ENCODE data around the gene GALK1. TPM values are rescaled to one million over a fixed set of nuclear protein-coding genes. Genes with fewer than 3 reads are reported as not detected.
"Not testable (repeated sequence)": the region's sequence is repeated elsewhere in the genome, so short reads cannot be mapped to it uniquely, and the experiment has no call there.

GALK1 gene
- total RNA-seq, 1 experiment from 2014 or later: 75.0 TPM

DNA sequence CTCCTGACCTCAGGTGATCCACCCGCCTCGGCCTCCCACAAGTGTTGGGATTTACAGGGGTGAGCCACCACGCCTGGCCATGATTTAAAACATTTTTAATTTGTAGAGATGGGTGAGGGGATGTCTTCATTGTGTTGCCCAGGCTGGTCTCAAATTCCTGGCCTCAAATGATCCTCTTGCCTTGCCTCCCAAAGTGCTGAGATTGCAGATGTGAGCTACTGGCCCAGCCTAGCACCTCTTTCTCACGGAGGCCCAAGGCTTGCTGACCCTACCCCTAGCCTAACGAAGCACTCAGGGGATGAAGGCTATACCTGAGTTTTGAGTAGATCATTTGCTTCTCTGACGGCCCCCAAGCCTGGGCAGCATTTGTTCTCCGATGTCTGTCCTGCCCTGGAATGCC is 46.2 kb upstream of the GALK1 start:
- DNase-seq (no peak), ATAC-seq (no peak)
- no peaks in the 10 kb centered on the region for H3K36me3 ChIP-seq (ENCODE audit: low read depth, low read length)
- H2AFZ ChIP-seq (ENCODE audit: low read length): no peak overlapping the region
- CTCF ChIA-PET: no interaction called here
- BruUV-seq (replicated peaks): no TSS peak
- no peak overlapping the region for H3K9ac ChIP-seq (ENCODE audit: low read length)
- H3K27me3 ChIP-seq (ENCODE audit: low read length): no peaks in the 10 kb centered on the region
- no peaks in the 10 kb centered on the region for H3F3A ChIP-seq (ENCODE audit: low read length, unreplicated experiment)
- no peaks in the 10 kb centered on the region for H3K9me3 ChIP-seq (ENCODE audit: low read length)
- no peak overlapping the region for H3K4me3 ChIP-seq (ENCODE audit: low read length)
- POLR2A ChIA-PET (ENCODE audit: unreplicated experiment): no interaction called here
- intact Hi-C loops (cut with micrococcal nuclease): no loop called here
- H3K27ac ChIP-seq (ENCODE audit: low read length): no peak overlapping the region
- peaks cover 12% of the 10 kb centered on the region for H3K4me1 ChIP-seq (ENCODE audit: insufficient read depth, low read length)
- no peaks in the 10 kb centered on the region for H4K20me1 ChIP-seq (ENCODE audit: low read length)
- H3K9me2 ChIP-seq (replicated peaks; ENCODE audit: low read length): no peaks in the 10 kb centered on the region
- TF ChIP-seq, protein P1, sequence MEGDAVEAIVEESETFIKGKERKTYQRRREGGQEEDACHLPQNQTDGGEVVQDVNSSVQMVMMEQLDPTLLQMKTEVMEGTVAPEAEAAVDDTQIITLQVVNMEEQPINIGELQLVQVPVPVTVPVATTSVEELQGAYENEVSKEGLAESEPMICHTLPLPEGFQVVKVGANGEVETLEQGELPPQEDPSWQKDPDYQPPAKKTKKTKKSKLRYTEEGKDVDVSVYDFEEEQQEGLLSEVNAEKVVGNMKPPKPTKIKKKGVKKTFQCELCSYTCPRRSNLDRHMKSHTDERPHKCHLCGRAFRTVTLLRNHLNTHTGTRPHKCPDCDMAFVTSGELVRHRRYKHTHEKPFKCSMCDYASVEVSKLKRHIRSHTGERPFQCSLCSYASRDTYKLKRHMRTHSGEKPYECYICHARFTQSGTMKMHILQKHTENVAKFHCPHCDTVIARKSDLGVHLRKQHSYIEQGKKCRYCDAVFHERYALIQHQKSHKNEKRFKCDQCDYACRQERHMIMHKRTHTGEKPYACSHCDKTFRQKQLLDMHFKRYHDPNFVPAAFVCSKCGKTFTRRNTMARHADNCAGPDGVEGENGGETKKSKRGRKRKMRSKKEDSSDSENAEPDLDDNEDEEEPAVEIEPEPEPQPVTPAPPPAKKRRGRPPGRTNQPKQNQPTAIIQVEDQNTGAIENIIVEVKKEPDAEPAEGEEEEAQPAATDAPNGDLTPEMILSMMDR (conservative IDR thresholded peaks at IDR 0.05; ENCODE audit: low read depth, low read length): no peak
- no peak for TF ChIP-seq EZH2 (IDR thresholded peaks at IDR 0.05; ENCODE audit: low read length, unreplicated experiment)
- TF ChIP-seq EZH2phosphoT487 (IDR thresholded peaks at IDR 0.05; ENCODE audit: borderline replicate concordance, low read length): no peak
- H3K4me2 ChIP-seq (ENCODE audit: low read length): no peak overlapping the region
- no peaks in the 10 kb centered on the region for H3K79me2 ChIP-seq (ENCODE audit: low read length)

DNA sequence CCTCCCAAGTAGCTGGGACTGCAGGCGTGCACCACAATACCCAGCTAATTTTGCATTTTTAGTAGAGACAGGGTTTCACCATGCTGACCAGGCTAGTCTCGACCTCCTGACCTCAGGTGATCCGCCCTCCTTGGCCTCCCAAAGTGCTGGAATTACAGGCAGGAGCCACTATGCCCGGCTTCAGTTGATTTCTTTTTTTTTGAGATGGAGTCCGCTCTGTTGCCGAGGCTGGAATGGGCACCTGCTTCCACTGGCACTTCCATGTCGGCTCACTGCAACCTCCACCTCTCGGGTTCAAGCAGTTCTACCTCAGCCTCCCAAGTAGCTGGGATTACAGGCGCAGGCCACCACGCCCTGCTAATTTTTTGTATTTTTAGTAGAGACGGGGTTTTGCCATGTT is 45.8 kb upstream of the GALK1 start:
- H3K27ac ChIP-seq (ENCODE audit: low read length); CTCF ChIA-PET; H3K79me2 ChIP-seq (ENCODE audit: low read length); DNase-seq; POLR2A ChIA-PET (ENCODE audit: unreplicated experiment); H3K36me3 ChIP-seq (ENCODE audit: low read depth, low read length); H3K4me3 ChIP-seq (ENCODE audit: low read length); ATAC-seq; H3K9ac ChIP-seq (ENCODE audit: low read length); intact Hi-C loops (cut with micrococcal nuclease); BruUV-seq (replicated peaks); H3K4me2 ChIP-seq (ENCODE audit: low read length); H3K27me3 ChIP-seq (ENCODE audit: low read length); H3K9me2 ChIP-seq (replicated peaks; ENCODE audit: low read length); H2AFZ ChIP-seq (ENCODE audit: low read length); H3K9me3 ChIP-seq (ENCODE audit: low read length); H4K20me1 ChIP-seq (ENCODE audit: low read length); H3F3A ChIP-seq (ENCODE audit: low read length, unreplicated experiment): not testable (repeated sequence)
- H3K4me1 ChIP-seq (ENCODE audit: insufficient read depth, low read length): peaks cover 12% of the 10 kb centered on the region

DNA sequence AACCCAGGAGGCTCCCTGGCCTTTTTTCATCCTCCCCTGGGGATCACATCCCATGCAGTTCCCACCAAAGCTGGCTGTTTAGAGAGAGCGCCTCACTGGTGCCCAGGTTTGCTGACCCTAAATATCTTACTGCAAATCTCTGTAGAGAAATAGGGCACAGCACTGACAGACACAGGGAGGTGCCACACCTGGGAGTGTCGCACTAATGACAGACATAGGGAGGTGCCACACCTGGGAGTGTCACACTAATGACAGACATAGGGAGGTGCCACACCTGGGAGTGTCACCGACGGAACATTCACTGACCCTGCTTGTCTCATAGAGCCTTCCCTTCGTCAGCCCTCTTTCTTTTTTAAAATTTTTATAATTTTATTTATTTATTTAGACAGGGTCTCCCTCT is 45.2 kb upstream of the GALK1 start:
- no peak overlapping the region for H3K4me3 ChIP-seq (ENCODE audit: low read length)
- no peaks in the 10 kb centered on the region for H3F3A ChIP-seq (ENCODE audit: low read length, unreplicated experiment)
- no peak for ATAC-seq
- H3K9ac ChIP-seq (ENCODE audit: low read length): no peak overlapping the region
- no peaks in the 10 kb centered on the region for H4K20me1 ChIP-seq (ENCODE audit: low read length)
- ChIA-PET POLR2A (ENCODE audit: unreplicated experiment) (no interaction called here), CTCF (no interaction called here)
- H2AFZ ChIP-seq (ENCODE audit: low read length): no peak overlapping the region
- no peaks in the 10 kb centered on the region for H3K9me3 ChIP-seq (ENCODE audit: low read length)
- H3K36me3 ChIP-seq (ENCODE audit: low read depth, low read length): no peaks in the 10 kb centered on the region
- intact Hi-C loops (cut with micrococcal nuclease): no loop called here
- H3K27ac ChIP-seq (ENCODE audit: low read length): no peak overlapping the region
- TF ChIP-seq EZH2 (IDR thresholded peaks at IDR 0.05; ENCODE audit: low read length, unreplicated experiment) (no peak), EZH2phosphoT487 (IDR thresholded peaks at IDR 0.05; ENCODE audit: borderline replicate concordance, low read length) (no peak)
- TF ChIP-seq, protein P1 (conservative IDR thresholded peaks at IDR 0.05; ENCODE audit: low read depth, low read length): no peak
- BruUV-seq (replicated peaks): no TSS peak
- no peaks in the 10 kb centered on the region for H3K79me2 ChIP-seq (ENCODE audit: low read length)
- no peaks in the 10 kb centered on the region for H3K9me2 ChIP-seq (replicated peaks; ENCODE audit: low read length)
- no peaks in the 10 kb centered on the region for H3K27me3 ChIP-seq (ENCODE audit: low read length)
- peaks cover 9% of the 10 kb centered on the region for H3K4me1 ChIP-seq (ENCODE audit: insufficient read depth, low read length)
- H3K4me2 ChIP-seq (ENCODE audit: low read length): no peak overlapping the region
- DNase-seq: no peak

All from PC-3 (cell line).